Thoracic aorta (tissue), 2 donors: ENCODE results near the gene SH3PXD2A. TPM values are rescaled to one million over a fixed set of nuclear protein-coding genes. Genes with fewer than 3 reads are reported as not detected.

Experiments used
- ATAC-seq: fragments of 150-250 bp; one replicate; pipeline ENCODE4 v1.8.0; 2017; ENCODE audit warnings: low read depth; ENCODE audit not compliant: insufficient number of reproducible peaks, low FRiP score
- DNase-seq: peaks from one replicate; pipeline ENCODE4 v3.0.0-alpha.2; 2020; ENCODE audit warnings: low spot score
- H3K27ac ChIP-seq, 2 donors: fragments of 200-600 bp; sonication (generic); 1 replicate in 1 of 2; 2 replicates in 1 of 2; pipeline ENCODE4 v1.5.1; 2016; ENCODE audit warnings: mild to moderate bottlenecking in 2 of 2, moderate library complexity in 2 of 2
- H3K27me3 ChIP-seq: fragments of 200-600 bp; sonication (generic); replicated peaks from 2 replicates; pipeline ENCODE4 v1.6.0; 2016; ENCODE audit warnings: mild to moderate bottlenecking; ENCODE audit not compliant: insufficient read depth
- H3K36me3 ChIP-seq: fragments of 200-600 bp; sonication (generic); one replicate; pipeline ENCODE4 v1.5.1; 2016
- H3K4me1 ChIP-seq, 2 donors: fragments of 200-600 bp; sonication (generic); 1 replicate in 1 of 2; 2 replicates in 1 of 2; pipeline versions ENCODE4 v1.5.1 to v1.6.0; 2016; ENCODE audit warnings: low read depth in 2 of 2, mild to moderate bottlenecking in 1 of 2; ENCODE audit not compliant: control insufficient read depth in 1 of 2
- H3K4me3 ChIP-seq: fragments of 200-600 bp; sonication (generic); 2 replicates; pipeline ENCODE4 v1.5.1; 2016; ENCODE audit warnings: mild to moderate bottlenecking
- H3K9me3 ChIP-seq: fragments of 200-600 bp; sonication (generic); 2 replicates; pipeline ENCODE4 v1.5.1; 2016
- CTCF ChIP-seq: fragments of 200-600 bp; sonication (generic); IDR thresholded peaks from one replicate; pipeline ENCODE4 v1.5.1; 2019; ENCODE audit warnings: antibody characterized with exemption
- total RNA-seq, 2 donors: library from RNA; depleted of rRNA; stranded (reverse); fragments of >200 nt; gene quantifications; one replicate each; pipeline versions ENCODE4 v1.1.0 to v1.2.3, GENCODE V29; 2016

SH3PXD2A gene
- total RNA-seq, 2 donors from 2014 or later = 28.3 to 51.5 TPM

GRCh38 chr10:103669243-103669929, 186.0 kb downstream of the SH3PXD2A start:
- Histone ChIP-seq H3K4me1 (peaks cover 4 to 19% of the 10 kb centered on the region in 2 donors), H3K9me3 (no peaks in the 10 kb centered on the region), H3K27ac (no peak overlapping the region), H3K4me3 (no peak overlapping the region), H3K36me3 (no peaks in the 10 kb centered on the region), H3K27me3 (no peaks in the 10 kb centered on the region)
- DNase-seq = no peak
- ATAC-seq = no peak
- TF ChIP-seq CTCF = no peak

GRCh38 chr10:103668351-103669242, 186.8 kb downstream of the SH3PXD2A start:
- no peak for ATAC-seq
- no peak for TF ChIP-seq CTCF
- no peaks in the 10 kb centered on the region for H3K27me3 ChIP-seq
- H3K9me3 ChIP-seq = no peaks in the 10 kb centered on the region
- peaks cover 4 to 27% of the 10 kb centered on the region in 2 donors for H3K4me1 ChIP-seq
- no peak overlapping the region for H3K27ac ChIP-seq
- H3K36me3 ChIP-seq = no peaks in the 10 kb centered on the region
- no peak for DNase-seq
- peak overlapping the region; percentile 44 for H3K4me3 ChIP-seq

GRCh38 chr10:103667356-103667755, 188.0 kb downstream of the SH3PXD2A start:
- no peak for ATAC-seq
- no peaks in the 10 kb centered on the region for H3K27me3 ChIP-seq
- DNase-seq = no peak
- no peaks in the 10 kb centered on the region for H3K36me3 ChIP-seq
- H3K9me3 ChIP-seq = no peaks in the 10 kb centered on the region
- H3K4me1 ChIP-seq = peaks cover 12 to 39% of the 10 kb centered on the region in 2 donors
- H3K4me3 ChIP-seq = no peak overlapping the region
- no peak for TF ChIP-seq CTCF
- no peak overlapping the region for H3K27ac ChIP-seq

GRCh38 chr10:103666762-103667150, 188.6 kb downstream of the SH3PXD2A start:
- Histone ChIP-seq H3K9me3 (no peaks in the 10 kb centered on the region), H3K4me3 (no peak overlapping the region), H3K27me3 (no peaks in the 10 kb centered on the region), H3K36me3 (no peaks in the 10 kb centered on the region), H3K27ac (no peak overlapping the region), H3K4me1 (peaks cover 15 to 43% of the 10 kb centered on the region in 2 donors)
- no peak for ATAC-seq
- DNase-seq = no peak
- TF ChIP-seq CTCF = no peak

- Histone ChIP-seq H3K27me3 (no peaks in the 10 kb centered on the region), H3K4me1 (peaks cover 15 to 44% of the 10 kb centered on the region in 2 donors)
- no peak for ATAC-seq
Observed at GRCh38 chr10:103666087-103666761, 189.2 kb downstream of the SH3PXD2A start.

More at GRCh38 chr10:103666087-103666761, 189.2 kb downstream of the SH3PXD2A start:
- no peak for DNase-seq
- peak; percentile 23 for TF ChIP-seq CTCF
- Histone ChIP-seq H3K27ac (no peak overlapping the region), H3K36me3 (no peaks in the 10 kb centered on the region), H3K9me3 (no peaks in the 10 kb centered on the region), H3K4me3 (no peak overlapping the region)
